Measurements from ENCODE around the gene CCDC83.

CCDC83 gene

GRCh38 chr11:85809863-85810262, 45.3 kb upstream of the CCDC83 start:
- TF ChIP-seq REST (IDR thresholded peaks at IDR 0.05; ENCODE audit: insufficient read depth in 1 of 2, low read depth in 2 of 2, low read length in 2 of 2) (no peak), POLR2AphosphoS5 (IDR thresholded peaks at IDR 0.05; ENCODE audit: low read depth, low read length) (no peak), SIN3A (IDR thresholded peaks at IDR 0.05; ENCODE audit: borderline replicate concordance, insufficient read depth, low read length) (no peak), FOXP2 (optimal IDR thresholded peaks at IDR 0.05; ENCODE audit: borderline replicate concordance, extremely low read depth, extremely low read length, insufficient read depth) (no peak), TAF1 (IDR thresholded peaks at IDR 0.05; ENCODE audit: borderline replicate concordance, insufficient read depth, low read length) (no peak)

- TF ChIP-seq SIN3A (IDR thresholded peaks at IDR 0.05; ENCODE audit: borderline replicate concordance, insufficient read depth, low read length) (no peak), FOXP2 (optimal IDR thresholded peaks at IDR 0.05; ENCODE audit: borderline replicate concordance, extremely low read depth, extremely low read length, insufficient read depth) (no peak), REST (IDR thresholded peaks at IDR 0.05; ENCODE audit: insufficient read depth in 1 of 2, low read depth in 2 of 2, low read length in 2 of 2) (no peak), POLR2AphosphoS5 (IDR thresholded peaks at IDR 0.05; ENCODE audit: low read depth, low read length) (no peak), TAF1 (IDR thresholded peaks at IDR 0.05; ENCODE audit: borderline replicate concordance, insufficient read depth, low read length) (no peak)
Observed at GRCh38 chr11:85810521-85810870, 44.7 kb upstream of the CCDC83 start.

GRCh38 chr11:85810871-85811611, 44.1 kb upstream of the CCDC83 start, which contains the start of gene SYTL2:
SYTL2 (minus strand) TSS chr11:85811141; CDS start chr11:85757725, 53,416 bp downstream.
- TF ChIP-seq TAF1 (IDR thresholded peaks at IDR 0.05; ENCODE audit: borderline replicate concordance, insufficient read depth, low read length) (no peak), REST (IDR thresholded peaks at IDR 0.05; ENCODE audit: insufficient read depth in 1 of 2, low read depth in 2 of 2, low read length in 2 of 2) (no peak), FOXP2 (optimal IDR thresholded peaks at IDR 0.05; ENCODE audit: borderline replicate concordance, extremely low read depth, extremely low read length, insufficient read depth) (peak; percentile 40)

GRCh38 chr11:85811624-85812023, 43.6 kb upstream of the CCDC83 start:
- TF ChIP-seq POLR2AphosphoS5 (IDR thresholded peaks at IDR 0.05; ENCODE audit: low read depth, low read length) (no peak), FOXP2 (optimal IDR thresholded peaks at IDR 0.05; ENCODE audit: borderline replicate concordance, extremely low read depth, extremely low read length, insufficient read depth) (no peak), REST (IDR thresholded peaks at IDR 0.05; ENCODE audit: insufficient read depth in 1 of 2, low read depth in 2 of 2, low read length in 2 of 2) (no peak), TAF1 (IDR thresholded peaks at IDR 0.05; ENCODE audit: borderline replicate concordance, insufficient read depth, low read length) (no peak), SIN3A (IDR thresholded peaks at IDR 0.05; ENCODE audit: borderline replicate concordance, insufficient read depth, low read length) (no peak)
